T-helper 1 cell treated with Interleukin-12 subunit alpha and Interleukin-12 subunit beta and Interleukin-4 antibody, amounts not matched to agents 30 μg/mL and 1 μg/mL, for 36 hours (primary cell): ENCODE data around the gene P2RX2.

Experiments
- H3K27ac Mint-ChIP-seq: one replicate; pipeline ENCODE4 v1.8.0; 2021; ENCODE audit warnings: mild to moderate bottlenecking, mixed read lengths
- H3K27me3 Mint-ChIP-seq: one replicate; pipeline ENCODE4 v1.8.0; 2021; ENCODE audit warnings: low read depth, mixed read lengths
- H3K36me3 Mint-ChIP-seq: one replicate; pipeline ENCODE4 v1.8.0; 2021; ENCODE audit warnings: low read depth, mixed read lengths
- H3K4me1 Mint-ChIP-seq: one replicate; pipeline ENCODE4 v1.8.0; 2021; ENCODE audit warnings: low read depth, mixed read lengths
- H3K4me3 Mint-ChIP-seq: one replicate; pipeline ENCODE4 v1.8.0; 2021; ENCODE audit warnings: mild to moderate bottlenecking, moderate library complexity, mixed read lengths
- H3K9me3 Mint-ChIP-seq: one replicate; pipeline ENCODE4 v1.8.0; 2021; ENCODE audit warnings: mixed read lengths

Gene P2RX2

DNA sequence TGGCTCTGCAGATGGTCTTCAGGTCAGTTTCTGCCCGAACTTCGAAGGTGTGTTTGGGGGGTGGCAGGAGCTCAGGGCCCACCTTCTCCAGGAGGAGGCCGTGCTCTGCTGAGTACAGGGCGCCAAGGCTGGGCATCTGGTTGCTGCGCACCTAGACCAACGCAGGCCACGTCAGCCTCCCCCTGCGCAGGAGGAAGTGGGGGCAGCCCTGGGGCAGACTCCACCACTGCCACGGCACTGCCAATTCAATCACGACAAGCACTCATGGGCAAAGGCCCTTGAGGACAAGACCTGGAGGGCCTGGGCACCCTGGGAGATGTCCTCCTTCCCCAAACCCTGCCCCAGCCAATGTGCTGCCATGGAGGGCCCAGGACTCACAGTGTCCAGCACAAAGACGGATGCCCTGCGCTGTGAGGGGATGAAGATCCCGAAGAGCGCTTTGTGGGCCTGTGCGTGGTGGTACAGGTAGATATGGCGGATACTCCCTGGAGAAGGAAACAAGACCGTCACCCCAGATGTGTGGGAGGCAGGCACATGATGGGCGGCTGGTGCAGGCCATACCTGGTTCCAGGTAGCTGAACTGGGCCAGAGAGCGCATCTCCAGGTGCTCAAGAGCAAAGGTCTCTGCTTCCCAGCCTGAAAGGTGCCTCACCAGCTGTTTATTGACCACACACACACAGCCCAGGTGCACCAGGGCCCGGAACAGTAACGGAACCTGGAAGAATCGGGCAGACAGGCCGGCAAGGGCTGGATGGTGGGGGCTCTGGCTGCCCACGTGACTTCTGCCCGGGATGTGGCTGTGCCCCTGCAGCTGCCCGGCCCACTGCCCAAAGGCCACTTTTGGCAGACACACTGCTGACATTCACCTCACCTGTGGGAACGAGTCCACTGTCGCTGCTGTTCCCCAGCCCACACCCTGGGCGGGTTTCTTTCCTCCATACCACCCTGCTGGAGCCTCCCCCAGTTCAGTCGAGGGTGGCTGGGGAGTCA lies 24.6 kb downstream of the P2RX2 start:
- Mint-ChIP-seq H3K36me3 (peaks cover 25% of the 10 kb centered on the region), H3K9me3 (no peaks in the 10 kb centered on the region), H3K4me3 (no peak overlapping the region), H3K27ac (no peak overlapping the region), H3K4me1 (no peaks in the 10 kb centered on the region), H3K27me3 (no peaks in the 10 kb centered on the region)

DNA sequence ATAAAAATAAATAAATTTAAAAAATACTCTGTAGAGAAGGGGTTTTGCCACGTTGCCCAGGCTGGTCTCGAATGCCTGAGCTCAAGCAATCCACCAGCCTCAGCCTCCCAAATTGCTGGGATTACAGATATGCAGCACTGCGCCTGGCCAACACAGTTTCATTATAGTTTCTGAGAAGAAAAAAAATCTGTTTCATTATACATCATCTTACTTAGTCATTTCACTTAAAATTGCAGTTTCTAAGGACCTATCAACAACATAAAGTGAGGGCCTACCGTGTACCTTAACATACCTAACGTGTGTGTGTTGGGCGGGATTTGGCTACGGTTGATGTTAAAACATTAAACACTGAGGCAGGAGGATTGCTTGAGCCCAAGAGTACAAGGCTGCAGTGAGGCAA lies 28.3 kb downstream of the P2RX2 start:
- Mint-ChIP-seq H3K36me3 (peaks cover 23% of the 10 kb centered on the region), H3K27me3 (no peaks in the 10 kb centered on the region), H3K9me3 (no peaks in the 10 kb centered on the region), H3K27ac (no peak overlapping the region), H3K4me1 (no peaks in the 10 kb centered on the region), H3K4me3 (no peak overlapping the region)

DNA sequence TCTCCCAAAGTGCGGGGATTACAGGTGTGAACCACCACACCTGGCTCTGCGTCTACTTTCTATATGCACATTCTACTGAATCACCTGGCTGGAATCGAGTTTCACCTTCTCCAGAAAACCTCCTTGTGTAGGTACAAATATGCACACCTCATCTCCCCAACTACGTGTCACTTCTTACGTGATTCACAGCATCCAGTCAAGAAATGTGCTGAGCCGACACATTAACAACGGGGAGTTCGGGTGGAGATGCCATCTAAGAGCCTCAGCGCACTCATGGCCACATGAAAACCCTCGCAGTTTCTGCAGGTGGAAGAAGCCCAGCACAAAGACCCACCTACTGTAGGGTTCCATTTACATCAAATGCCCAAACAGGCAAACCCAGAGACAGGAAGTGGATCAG lies 29.3 kb downstream of the P2RX2 start:
- Mint-ChIP-seq H3K27ac (no peak overlapping the region), H3K4me3 (no peak overlapping the region), H3K36me3 (peaks cover 28% of the 10 kb centered on the region), H3K9me3 (no peaks in the 10 kb centered on the region), H3K27me3 (no peaks in the 10 kb centered on the region), H3K4me1 (no peaks in the 10 kb centered on the region)

DNA sequence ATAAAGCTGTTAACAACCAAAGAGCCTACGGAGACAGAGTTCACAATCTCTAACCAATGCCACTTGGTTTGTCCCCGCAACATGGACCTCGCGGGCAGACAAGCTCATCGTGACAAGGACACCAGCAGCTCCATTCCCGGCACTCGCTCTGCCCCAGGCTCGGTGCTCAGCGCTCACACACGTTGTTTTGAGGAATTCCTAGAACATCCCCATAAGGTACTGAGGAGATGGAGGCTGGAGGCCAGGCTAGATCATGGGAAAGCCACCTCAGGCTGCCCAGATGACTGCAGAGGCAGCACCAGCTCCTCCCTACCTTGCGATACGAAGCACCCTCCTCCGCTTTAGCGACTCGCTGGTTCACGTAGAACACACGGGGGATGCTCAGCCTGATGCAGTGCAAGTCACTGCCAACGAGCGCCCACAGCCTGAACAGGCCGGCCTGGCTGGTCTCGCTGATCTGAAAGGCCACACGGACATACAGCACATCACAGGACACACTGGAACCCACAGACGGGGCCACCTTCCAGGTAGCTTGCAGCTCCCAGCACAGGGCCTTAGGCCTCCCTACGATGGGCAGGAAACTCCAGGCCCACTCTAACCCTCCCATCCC lies 30.1 kb downstream of the P2RX2 start:
- Mint-ChIP-seq H3K27ac (no peak overlapping the region), H3K27me3 (no peaks in the 10 kb centered on the region), H3K4me1 (no peaks in the 10 kb centered on the region), H3K4me3 (no peak overlapping the region), H3K36me3 (peaks cover 25% of the 10 kb centered on the region), H3K9me3 (no peaks in the 10 kb centered on the region)

DNA sequence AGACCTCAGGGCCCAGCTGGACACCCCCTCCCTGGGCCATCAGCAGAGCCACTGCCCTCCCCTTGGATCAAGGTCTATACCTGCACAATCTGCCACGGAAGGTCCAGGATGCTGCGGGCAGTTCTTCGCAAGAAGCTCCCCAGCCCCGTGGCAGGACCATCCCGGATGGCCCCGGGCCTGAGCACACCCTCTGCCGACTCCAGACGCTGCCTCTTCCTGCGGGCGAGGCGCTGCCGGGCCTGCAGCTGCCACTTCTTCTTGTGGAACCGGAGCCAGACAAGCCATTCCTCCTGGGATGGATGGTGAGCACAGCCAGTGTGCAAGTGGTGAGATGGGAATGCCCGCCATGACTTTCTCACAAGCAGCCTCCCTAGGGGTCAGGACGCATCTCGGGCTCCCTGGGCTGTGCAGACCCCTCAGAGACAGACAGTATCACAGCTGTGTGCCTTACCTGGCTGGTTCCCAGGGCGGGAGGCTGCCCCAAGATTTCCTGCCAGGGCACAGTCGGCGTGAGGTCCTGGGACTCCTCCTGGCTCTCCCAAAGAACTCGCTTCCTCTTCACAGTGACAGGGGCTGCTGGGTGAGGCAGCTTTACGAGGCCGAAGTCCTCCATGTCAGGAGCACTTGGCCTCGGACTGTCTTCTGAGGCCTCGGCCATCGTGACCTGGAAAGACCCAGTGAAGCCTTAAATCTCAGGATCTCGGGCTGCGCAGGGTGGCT lies 30.8 kb downstream of the P2RX2 start:
- no peak overlapping the region for H3K27ac Mint-ChIP-seq
- H3K36me3 Mint-ChIP-seq = peaks cover 28% of the 10 kb centered on the region

DNA sequence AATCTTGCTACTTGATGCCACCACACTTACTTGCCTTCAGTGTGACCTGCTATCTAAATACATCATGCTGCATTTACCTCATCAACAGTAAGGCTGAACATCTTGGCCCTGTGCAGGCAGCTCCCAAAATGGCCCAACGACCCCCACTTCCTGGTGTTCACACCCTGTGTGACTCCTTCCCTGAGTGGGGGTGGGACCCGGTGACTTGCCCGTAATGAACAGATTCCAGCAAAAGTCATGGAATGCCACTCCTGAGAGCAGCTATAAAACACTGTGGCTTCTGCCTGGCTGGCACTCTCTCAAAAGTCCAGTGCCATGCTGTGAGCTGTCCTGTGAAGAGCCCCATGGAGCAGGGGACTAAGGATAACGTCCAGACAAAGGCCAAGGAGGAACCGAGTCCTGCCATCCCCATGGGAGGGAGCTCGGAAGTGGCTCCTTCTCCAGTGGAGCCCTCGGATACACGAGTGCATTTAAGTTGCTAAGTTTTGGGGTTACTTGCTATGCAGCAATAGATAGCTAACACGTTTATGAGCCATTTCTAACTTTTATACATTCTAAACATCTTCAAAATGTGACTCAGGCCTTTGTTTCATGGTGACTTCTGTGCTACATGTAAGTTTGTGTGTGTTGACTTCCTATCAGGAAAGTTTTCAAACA lies 33.0 kb downstream of the P2RX2 start:
- Mint-ChIP-seq H3K9me3 (no peaks in the 10 kb centered on the region), H3K27me3 (no peaks in the 10 kb centered on the region), H3K27ac (no peak overlapping the region), H3K4me1 (no peaks in the 10 kb centered on the region), H3K4me3 (no peak overlapping the region), H3K36me3 (peaks cover 28% of the 10 kb centered on the region)

More for the DNA sequence above, 30.8 kb downstream of the P2RX2 start:
- Mint-ChIP-seq H3K9me3 (no peaks in the 10 kb centered on the region), H3K4me3 (no peak overlapping the region), H3K4me1 (no peaks in the 10 kb centered on the region), H3K27me3 (no peaks in the 10 kb centered on the region)

DNA sequence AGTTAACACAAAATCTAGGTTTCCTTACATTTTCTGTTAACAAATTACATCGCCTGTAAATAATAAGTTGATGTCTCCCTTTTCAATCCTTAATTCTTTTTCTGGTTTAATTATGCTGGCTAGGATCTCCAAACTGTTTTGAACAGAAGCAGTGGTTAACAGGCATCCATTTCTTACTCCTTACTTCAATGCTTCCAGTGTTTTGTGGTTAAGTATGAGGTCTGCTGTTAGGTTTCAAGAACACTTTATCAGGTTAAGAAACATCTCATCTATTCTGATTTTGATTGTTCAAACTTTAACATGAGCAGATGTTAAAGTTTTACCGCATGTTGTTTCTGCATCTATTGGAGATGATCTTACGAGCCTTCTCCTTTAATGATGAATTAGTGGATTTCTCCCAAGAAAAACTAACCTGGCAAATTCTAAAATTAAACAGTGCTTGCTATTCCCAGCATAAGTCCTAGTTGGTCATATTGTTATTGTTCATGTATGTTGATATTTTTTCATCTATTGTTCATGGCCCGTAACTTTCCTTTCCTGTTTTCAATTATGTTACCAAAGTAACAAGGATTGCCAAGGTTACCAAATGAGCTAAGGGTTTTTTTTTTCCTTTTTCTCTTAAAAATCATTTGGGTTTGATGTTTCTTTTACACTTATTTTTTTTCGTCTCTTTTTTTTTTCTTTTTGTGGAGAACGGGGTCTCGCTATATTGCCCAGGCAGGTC lies 35.2 kb downstream of the P2RX2 start:
- no peak overlapping the region for H3K27ac Mint-ChIP-seq
- no peaks in the 10 kb centered on the region for H3K4me1 Mint-ChIP-seq
- H3K9me3 Mint-ChIP-seq = no peaks in the 10 kb centered on the region
- H3K36me3 Mint-ChIP-seq = peaks cover 33% of the 10 kb centered on the region
- no peaks in the 10 kb centered on the region for H3K27me3 Mint-ChIP-seq
- no peak overlapping the region for H3K4me3 Mint-ChIP-seq

DNA sequence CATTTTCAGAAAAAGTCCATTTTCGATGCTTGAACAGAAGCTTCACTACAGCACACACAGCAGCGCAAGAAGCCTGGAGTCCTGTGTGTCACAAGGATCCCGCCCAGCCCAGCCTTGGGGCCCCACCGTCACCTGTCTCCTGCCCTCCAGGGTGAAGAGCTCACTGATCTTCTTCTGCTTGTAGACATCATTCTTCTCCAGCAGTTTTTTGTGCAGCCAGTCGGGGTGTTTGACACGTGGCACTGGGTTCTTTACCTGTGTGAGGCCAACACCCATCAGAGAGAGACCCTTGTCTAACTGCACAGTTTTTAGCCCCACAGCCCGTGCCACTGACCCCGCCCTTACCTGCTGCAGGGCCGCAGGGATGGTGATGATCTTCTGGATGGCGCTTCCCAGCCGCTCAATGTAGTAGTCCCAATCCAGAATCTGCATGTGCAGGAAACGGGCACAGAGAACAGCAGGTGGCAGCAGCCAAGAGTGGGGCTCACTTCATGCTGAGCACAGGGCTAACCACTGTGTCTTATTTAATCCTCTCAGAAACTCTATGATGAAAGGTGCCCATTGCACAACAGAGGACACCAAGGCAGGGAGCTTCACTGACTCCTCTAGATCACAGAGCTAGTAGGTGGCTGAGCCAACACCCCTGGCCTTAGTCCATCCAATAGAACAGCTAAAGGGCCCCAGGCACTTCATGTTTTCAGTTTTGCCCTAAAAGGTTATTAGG lies 38.6 kb downstream of the P2RX2 start:
- Mint-ChIP-seq H3K9me3 (no peaks in the 10 kb centered on the region), H3K27ac (no peak overlapping the region), H3K27me3 (no peaks in the 10 kb centered on the region), H3K4me3 (no peak overlapping the region), H3K36me3 (peaks cover 38% of the 10 kb centered on the region), H3K4me1 (peaks cover 9% of the 10 kb centered on the region)

DNA sequence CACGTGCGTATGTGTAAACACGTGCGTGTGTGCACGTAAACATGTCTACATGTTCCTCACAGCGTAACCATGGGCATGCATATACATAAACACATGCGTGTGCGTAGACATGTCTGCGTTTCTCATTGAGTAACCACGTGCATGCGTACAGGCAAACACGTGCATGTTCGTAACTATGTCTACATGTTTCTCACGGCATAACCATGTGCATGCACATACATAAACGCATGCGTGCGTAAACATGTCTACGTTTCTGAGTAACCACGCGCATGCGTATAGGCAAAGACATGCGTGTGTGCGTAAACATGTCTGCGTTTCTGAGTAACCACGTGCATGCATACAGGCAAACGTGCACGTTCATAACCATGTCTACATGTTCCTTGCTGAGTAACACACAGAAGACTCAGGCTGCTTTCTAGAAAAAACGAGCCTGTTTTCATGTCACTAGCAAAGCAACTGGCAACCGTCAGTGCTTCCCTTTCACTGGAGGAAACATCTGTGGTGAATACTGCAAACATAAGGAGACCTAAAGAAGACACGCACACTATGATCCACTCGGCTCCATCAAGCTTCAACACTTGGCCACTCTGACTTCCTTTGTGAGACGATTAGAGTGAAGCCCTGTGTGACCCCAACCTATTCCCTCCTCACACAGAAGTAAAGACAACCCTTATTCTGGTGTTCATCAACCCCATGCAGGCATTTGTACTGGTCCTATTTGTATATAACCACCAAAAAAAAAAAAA lies 39.7 kb downstream of the P2RX2 start:
- no peaks in the 10 kb centered on the region for H3K27me3 Mint-ChIP-seq
- H3K27ac Mint-ChIP-seq = no peak overlapping the region
- no peaks in the 10 kb centered on the region for H3K9me3 Mint-ChIP-seq
- peaks cover 19% of the 10 kb centered on the region for H3K4me1 Mint-ChIP-seq
- peaks cover 42% of the 10 kb centered on the region for H3K36me3 Mint-ChIP-seq
- H3K4me3 Mint-ChIP-seq = no peak overlapping the region

DNA sequence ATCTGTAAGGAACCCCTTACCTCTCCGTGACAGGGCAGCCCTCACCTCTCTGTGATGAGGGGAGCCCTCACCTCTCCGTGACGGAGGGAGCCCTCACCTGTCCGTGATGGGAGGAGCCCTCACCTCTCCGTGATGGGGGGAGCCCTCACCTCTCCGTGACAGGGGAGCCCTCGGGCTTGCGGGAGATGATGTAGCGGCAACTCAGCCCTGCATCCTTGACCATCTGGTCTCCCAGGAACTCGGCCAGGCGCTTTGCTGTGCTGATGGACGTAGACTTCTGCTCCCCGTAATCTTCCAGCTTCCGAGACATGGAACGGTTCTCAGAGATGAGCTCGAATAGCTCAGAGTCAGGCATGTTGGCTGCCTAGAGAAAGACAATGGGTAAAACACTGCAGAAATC lies 40.6 kb downstream of the P2RX2 start:
- Mint-ChIP-seq H3K4me3 (no peak overlapping the region), H3K27ac (no peak overlapping the region), H3K27me3 (no peaks in the 10 kb centered on the region), H3K4me1 (peaks cover 21% of the 10 kb centered on the region), H3K9me3 (no peaks in the 10 kb centered on the region), H3K36me3 (peaks cover 42% of the 10 kb centered on the region)

DNA sequence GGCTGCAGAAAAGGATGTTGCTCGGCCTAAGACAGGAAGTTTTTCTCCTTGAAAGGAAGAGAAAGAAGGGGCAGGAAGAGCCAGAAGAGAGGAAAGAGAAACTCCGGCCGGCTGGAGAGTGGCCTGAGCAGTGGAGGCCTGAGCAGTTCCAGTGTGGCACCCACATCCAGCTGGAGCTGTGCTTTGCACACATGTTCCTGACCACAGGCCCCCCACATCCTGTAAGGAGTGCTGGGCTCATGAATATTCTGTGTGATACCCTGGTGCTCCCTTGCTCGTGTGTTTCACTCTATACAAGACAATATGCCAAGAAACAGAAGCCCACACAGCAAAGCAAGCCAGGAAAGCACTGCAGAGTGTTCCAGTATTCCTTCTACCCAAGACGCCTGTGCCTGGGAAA lies 41.5 kb downstream of the P2RX2 start:
- peak overlapping the region; percentile 50 for H3K27ac Mint-ChIP-seq
- no peak overlapping the region for H3K4me3 Mint-ChIP-seq
- H3K36me3 Mint-ChIP-seq = peaks cover 42% of the 10 kb centered on the region
- no peaks in the 10 kb centered on the region for H3K9me3 Mint-ChIP-seq
- H3K4me1 Mint-ChIP-seq = peaks cover 26% of the 10 kb centered on the region
- H3K27me3 Mint-ChIP-seq = no peaks in the 10 kb centered on the region

DNA sequence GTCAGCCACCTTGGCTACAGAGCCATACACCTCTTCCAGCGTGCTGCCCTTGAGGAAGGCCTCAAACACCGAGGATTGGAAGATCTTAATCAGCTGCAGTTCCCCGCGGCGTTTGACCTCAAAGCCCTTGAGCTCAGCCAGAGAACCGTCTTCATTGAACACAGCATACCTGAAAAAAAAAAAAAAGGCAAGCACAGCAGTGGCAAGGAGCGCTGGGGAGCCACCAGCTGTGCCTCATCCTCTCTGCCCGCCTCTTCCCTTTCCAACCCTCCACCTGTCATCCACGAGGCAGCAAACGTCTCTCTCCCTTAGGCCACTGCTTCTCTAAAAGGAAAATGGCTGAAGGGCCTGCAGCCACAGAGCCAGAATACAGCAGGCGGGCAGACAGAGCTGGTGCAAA lies 42.4 kb downstream of the P2RX2 start:
- peaks cover 52% of the 10 kb centered on the region for H3K36me3 Mint-ChIP-seq

DNA sequence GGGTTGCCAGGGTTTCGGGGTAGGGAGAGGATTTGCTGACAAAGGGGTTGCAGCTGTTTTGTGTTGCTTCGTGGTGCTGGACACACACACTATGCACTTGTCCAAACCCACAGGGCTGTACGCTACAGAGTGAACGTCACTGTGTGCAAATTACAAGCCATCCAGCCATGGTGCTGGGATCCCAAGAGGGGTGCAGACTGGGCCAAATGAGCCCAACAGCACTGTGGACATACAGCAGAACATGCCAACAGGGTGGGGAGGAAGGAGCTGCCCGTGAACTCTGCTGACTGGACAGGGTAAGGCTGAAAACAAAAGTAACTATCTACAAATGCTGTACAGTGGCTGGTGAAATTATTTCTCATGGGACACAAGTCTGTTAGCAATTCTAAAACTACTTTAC lies 43.4 kb downstream of the P2RX2 start:
- Mint-ChIP-seq H3K27ac (no peak overlapping the region), H3K4me3 (no peak overlapping the region), H3K4me1 (peaks cover 28% of the 10 kb centered on the region), H3K36me3 (peaks cover 55% of the 10 kb centered on the region), H3K9me3 (no peaks in the 10 kb centered on the region), H3K27me3 (no peaks in the 10 kb centered on the region)

More for the DNA sequence above, 42.4 kb downstream of the P2RX2 start:
- Mint-ChIP-seq H3K27ac (peak overlapping the region; percentile 41), H3K4me3 (no peak overlapping the region), H3K27me3 (no peaks in the 10 kb centered on the region), H3K4me1 (peaks cover 28% of the 10 kb centered on the region), H3K9me3 (no peaks in the 10 kb centered on the region)
